DMS114 treated with DMSO at 0.1 percent for 48 hours (cell line): ENCODE data around the gene CFAP410.

ENCODE experiments used
- DNase-seq: peaks from one replicate; lab custom pipeline; 2025; ENCODE audit not compliant: unreplicated experiment; lab: John Stamatoyannopoulos, UW

CFAP410 gene

DNA sequence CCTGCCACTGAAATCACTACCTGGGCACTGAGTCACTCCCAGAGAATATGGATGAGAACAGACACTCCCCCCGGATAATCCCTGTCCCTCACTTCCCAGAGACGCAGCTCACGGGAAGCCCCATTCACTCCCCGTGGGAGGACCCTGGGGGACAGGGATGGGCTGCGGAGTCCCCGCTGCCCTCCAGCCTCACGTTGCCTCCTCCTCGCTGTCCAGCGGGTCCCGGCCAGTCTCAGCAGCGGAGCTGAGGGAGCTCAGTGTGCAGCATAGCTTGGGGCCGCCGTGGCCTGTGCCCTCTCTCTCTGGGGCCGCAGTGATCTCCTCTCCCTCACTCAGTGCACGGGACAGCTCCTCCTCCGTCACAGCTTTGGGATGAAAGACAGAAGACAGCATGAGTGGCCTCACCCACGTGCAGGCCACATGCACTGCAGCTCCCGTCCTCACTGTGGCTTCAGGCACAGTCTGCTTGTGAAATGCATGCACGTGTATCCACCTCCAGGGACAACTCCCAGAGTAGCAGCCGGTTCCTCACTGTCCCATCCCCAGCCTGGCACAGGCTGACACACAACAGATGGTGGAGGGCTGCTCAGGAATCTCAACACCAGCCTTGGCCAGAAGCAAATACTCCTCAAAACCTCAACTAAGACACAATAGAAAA, 7.4 kb downstream of the CFAP410 start:
- DNase-seq = no peak

GRCh38 chr21:44331209-44331608, 8.0 kb downstream of the CFAP410 start:
- no peak for DNase-seq

GRCh38 chr21:44330698-44331097, 8.5 kb downstream of the CFAP410 start:
- DNase-seq = no peak

- DNase-seq = no peak
Observed at GRCh38 chr21:44329971-44330681, 9.1 kb downstream of the CFAP410 start.

GRCh38 chr21:44329086-44329889, 9.9 kb downstream of the CFAP410 start:
- DNase-seq = no peak

GRCh38 chr21:44328242-44328895, 10.8 kb downstream of the CFAP410 start:
- no peak for DNase-seq

DNA sequence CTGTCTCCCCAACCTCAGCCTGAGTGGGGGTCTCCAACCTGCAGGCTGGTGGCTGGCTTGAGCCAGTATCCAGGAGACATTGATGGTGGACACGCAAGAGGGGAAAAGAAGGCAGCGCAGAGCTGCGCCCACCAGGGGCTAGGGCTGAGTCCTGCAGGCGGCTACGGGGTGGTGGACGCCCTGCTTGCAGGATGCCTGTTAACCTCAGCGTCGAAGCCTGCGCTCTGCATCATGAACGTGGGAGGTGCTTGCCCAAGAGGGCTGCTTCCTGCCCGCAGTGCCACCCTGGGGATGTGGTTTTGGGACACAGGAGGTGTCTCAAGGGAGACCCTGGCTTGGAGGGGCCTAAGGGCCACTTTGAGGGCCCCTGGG, 11.6 kb downstream of the CFAP410 start:
- DNase-seq = no peak

DNA sequence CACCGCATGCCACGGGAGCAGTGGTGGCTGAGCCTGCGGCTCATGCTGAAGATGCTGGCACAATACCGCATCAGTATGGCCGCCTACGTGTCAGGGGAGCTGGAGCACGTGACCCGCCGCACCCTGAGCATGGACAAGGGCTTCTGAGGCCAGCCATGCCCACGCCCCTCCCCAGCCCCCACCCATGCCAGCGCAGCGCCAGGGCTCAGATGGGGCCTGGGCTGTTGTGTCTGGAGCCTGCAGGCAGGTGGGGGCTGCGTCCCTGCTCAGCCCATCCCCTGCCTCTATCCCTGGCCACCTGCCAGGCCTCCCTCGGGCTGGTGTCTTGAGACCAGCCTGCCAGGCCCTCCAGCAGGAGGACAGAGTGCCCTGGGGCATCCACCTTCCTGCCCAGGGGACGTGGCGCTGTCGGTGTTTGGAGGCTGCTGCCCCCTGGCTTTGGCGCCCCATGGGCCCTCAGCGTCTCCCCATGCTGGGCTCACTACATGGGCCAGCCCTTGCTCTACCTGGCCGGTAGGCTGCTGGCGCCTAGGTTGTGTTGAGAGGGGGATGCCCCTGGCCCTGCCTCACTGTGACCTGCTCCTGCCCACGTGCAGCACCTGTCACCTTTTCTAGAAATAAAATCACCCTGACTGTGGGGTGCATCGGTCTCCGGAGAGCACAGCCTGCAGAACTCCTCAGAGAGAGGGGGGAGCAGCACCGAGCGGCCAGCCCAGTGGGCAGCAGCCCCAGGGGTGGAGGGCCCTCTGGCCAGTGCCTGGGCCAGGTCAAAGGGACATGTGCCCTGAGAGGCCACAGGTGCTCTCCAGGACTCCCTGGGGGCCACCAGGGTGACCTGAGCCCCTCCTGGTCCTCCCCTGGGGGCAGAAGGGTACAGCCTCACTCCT, 12.2 kb downstream of the CFAP410 start:
- no peak for DNase-seq

GRCh38 chr21:44326272-44326647, 12.9 kb downstream of the CFAP410 start:
- no peak for DNase-seq

DNA sequence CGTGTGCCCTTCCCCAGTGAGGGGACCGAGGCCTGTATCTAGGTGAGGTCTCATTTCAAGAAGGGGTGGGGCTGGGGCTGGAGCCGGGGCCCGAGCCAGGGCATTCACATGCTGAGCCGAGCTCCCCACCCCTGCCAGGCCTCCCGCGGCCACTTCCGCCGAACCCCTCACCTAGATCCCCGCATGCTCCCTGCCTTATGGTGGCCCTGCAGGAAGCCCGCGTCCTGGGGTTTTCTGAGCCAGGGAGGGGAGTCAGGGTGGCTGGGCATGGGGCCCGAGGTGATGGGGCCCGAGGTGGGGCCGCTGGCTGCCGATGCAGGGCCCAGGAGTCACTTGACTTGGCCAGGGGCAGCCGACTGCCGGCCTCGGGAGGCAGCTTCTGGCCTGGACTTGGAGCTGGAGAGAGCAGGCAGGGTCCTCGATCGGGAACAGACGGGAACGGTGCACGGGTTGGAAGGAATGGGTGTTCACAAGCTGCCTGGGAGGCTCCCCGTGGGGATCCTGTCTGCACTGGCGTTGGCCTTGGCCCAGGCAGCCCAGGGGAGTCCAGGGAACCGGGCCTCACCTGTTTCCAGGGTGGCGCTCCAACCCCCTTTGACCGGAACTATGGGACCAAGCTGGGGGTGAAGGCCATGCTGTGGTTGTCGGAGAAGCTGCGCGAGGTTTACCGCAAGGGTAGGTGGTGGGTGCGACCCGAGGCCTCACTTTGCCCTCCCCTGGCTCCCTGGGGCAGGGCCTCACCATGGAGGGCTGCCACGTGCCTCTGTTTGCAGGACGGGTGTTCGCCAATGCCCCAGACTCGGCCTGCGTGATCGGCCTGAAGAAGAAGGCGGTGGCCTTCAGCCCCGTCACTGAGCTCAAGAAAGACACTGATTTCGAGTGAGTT, 13.6 kb downstream of the CFAP410 start:
- no peak for DNase-seq

GRCh38 chr21:44324854-44325107, 14.4 kb downstream of the CFAP410 start:
- no peak for DNase-seq

DNA sequence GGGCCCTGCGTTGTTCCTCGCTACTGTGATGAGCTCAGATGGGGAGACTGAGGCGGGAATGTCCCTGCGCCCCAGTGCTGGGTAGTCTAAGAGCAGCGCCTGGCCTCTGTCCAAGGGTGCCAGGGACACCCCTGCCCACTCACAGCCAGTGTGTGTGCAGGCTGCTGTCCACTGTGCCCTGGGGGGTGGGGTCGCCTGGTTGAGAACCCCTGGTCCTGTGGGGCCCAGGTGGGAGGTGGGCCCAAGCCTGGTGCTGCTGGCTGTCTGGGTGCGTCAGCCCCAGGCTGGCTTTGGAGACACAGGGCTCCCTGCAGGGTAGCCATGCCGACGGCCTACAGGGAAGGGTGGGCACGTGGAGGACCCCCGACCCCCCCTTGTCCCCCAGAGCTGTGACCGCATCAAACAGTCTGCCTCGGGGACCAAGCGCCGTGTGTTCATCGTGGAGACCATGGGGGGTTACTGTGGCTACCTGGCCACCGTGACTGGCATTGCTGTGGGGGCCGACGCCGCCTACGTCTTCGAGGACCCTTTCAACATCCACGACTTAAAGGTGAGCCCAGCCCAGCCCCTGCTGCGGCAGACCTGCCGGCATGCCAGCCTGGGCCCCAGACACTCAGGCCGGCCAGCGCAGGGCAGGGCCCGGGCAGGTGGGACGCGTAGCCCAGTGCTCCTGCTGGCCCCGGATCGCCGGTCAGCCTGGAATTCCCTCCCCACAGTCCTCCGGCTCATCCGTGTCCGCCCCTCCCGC, 14.9 kb downstream of the CFAP410 start:
- DNase-seq = no peak

GRCh38 chr21:44323591-44323990, 15.6 kb downstream of the CFAP410 start:
- no peak for DNase-seq

DNA sequence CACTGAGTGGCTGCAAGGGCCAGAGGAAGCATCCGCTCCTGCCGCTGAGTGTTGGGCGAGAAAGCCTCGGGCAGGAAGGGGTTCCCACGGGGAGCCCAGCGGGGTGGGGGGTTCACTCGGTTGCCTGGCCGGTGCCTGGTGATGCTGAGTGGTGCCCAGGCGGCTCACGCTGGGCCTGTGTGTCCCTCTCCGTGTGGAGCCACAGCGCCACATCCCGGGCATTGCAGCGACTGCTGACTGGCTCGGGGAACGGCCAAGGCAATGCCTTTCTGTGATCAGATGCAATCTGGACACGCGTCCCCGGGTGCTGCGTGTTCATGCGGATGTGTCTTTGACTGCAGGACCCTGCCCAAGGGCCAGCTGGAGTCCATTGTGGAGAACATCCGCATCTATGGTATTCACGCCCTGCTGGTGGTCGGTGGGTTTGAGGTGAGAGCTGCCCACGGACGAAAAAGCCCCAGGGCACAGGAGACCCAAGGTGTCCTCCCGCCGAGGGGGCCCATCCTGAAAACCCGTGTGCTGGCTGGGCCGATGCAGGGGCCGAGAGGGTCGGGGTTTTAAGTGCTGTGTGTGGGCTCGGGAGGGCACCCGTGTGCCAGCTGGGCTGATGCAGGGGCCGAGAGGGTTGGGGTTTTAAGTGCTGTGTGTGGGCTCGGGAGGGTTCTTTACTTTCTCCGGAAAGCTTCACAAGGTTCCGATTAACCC, 16.4 kb downstream of the CFAP410 start:
- DNase-seq = no peak

GRCh38 chr21:44321846-44322450, 17.2 kb downstream of the CFAP410 start:
- no peak for DNase-seq

GRCh38 chr21:44320847-44321246, 18.3 kb downstream of the CFAP410 start:
- DNase-seq = no peak

DNA sequence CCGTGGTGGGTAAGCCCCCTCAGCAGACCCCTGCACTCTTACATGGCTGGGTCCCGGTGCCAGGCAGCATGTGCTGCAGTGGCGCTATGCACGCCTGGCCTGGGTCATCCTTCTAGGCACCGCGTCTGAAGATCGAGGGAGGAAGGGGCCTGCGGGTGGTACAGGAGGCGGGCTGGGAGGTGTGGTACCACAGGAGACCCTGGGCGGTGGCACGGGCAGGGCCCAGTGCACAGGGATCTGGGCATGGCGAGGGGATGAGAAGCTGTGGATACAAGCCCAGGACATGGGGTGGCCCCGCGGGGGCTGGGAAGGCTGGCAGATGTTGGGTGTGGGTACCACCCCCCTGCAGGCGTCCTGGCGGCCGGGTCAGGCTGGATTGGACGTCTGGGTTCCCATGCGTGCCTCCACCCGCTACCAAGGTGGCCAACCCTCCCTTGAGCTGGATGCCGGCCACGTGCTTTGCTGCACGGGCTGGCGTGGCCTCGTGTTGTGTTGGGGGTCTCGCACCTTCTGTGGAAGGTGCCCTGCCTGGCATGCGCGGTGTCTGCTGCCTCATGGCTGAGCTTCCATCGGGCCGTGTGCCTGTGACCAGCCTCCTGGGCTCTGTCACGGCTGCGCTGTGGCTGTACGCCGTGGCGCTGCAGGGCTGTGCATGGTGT, 19.7 kb downstream of the CFAP410 start:
- DNase-seq = no peak
